SU-DHL-6 (cell line): ENCODE data around the gene VENTX.

Source experiments
- EZH2phosphoT487 ChIP-seq: fragments of 200-600 bp; sonication (generic), shearing (Covaris generic); conservative IDR thresholded peaks from 2 replicates; pipeline ENCODE4 v1.6.1; 2018; ENCODE audit warnings: mild to moderate bottlenecking, antibody characterized with exemption, low read length, moderate library complexity, mixed read lengths
- TF ChIP-seq, protein P1 (sequence below): fragments of 200-600 bp; sonication (generic); IDR thresholded peaks from one replicate; pipeline ENCODE4 v1.5.1; 2017; ENCODE audit warnings: antibody characterized with exemption, mild to moderate bottlenecking, low read length, moderate library complexity; ENCODE audit not compliant: insufficient read depth, poor library complexity, severe bottlenecking

DNA sequence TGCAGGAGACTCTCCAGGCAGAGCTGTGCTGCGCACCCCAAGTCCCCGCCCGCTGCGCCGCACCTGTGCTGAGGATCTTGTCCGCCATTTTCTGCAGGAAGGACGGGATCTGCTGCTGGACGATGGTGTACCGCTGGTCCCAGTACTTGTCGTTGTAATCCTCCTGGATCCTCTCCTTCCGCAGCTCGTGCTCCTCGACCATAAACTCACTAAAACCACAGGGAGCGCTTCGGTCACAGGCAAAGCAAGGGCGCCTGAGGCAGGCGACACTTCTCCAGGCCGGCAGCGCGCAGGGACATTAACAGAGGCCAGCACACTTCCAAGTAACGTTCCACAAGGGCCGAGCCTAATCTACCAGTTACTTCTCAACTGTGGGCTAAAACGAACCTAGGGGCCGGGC lies 52.1 kb downstream of the VENTX start:
- TF ChIP-seq, protein P1, sequence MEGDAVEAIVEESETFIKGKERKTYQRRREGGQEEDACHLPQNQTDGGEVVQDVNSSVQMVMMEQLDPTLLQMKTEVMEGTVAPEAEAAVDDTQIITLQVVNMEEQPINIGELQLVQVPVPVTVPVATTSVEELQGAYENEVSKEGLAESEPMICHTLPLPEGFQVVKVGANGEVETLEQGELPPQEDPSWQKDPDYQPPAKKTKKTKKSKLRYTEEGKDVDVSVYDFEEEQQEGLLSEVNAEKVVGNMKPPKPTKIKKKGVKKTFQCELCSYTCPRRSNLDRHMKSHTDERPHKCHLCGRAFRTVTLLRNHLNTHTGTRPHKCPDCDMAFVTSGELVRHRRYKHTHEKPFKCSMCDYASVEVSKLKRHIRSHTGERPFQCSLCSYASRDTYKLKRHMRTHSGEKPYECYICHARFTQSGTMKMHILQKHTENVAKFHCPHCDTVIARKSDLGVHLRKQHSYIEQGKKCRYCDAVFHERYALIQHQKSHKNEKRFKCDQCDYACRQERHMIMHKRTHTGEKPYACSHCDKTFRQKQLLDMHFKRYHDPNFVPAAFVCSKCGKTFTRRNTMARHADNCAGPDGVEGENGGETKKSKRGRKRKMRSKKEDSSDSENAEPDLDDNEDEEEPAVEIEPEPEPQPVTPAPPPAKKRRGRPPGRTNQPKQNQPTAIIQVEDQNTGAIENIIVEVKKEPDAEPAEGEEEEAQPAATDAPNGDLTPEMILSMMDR: no peak
- TF ChIP-seq EZH2phosphoT487: no peak
